SU-DHL-6 (cell line): ENCODE results near the gene SPATA16.

Experiments used
- H2AFZ ChIP-seq: fragments of 200-600 bp; sonication (generic); 2 replicates; pipeline ENCODE4 v1.6.1; 2014; ENCODE audit warnings: low read depth, mild to moderate bottlenecking, moderate library complexity, mixed read lengths, antibody characterized with exemption, low read length; ENCODE audit not compliant: severe bottlenecking
- H3F3A ChIP-seq: fragments of 200-600 bp; shearing (Covaris generic); 2 replicates; pipeline ENCODE4 v1.6.0; 2016; ENCODE audit warnings: antibody characterized with exemption, mild to moderate bottlenecking; ENCODE audit not compliant: insufficient read depth
- H3K27ac ChIP-seq: fragments of 200-600 bp; sonication (generic); 2 replicates; pipeline ENCODE4 v1.5.1; 2016; ENCODE audit warnings: low read depth, mild to moderate bottlenecking, low read length, moderate library complexity, mixed read lengths
- H3K27me3 ChIP-seq: fragments of 200-600 bp; sonication (generic), shearing (Covaris generic); 2 replicates; pipeline ENCODE4 v1.6.0; 2014; ENCODE audit warnings: mild to moderate bottlenecking, low read length
- H3K36me3 ChIP-seq: fragments of 200-600 bp; sonication (generic); 2 replicates; pipeline ENCODE4 v1.6.1; 2014; ENCODE audit warnings: mild to moderate bottlenecking, low read length, mixed read lengths
- H3K4me2 ChIP-seq: fragments of 300-600, 200-600 bp; shearing (Covaris generic), sonication (generic); 2 replicates; pipeline ENCODE4 v1.6.0; 2014; ENCODE audit warnings: low read length, low read depth, mild to moderate bottlenecking; ENCODE audit not compliant: poor library complexity, severe bottlenecking
- H3K4me3 ChIP-seq: fragments of 200-600 bp; sonication (generic); 2 replicates; pipeline ENCODE4 v1.5.1; 2014; ENCODE audit warnings: antibody characterized with exemption, low read length, mild to moderate bottlenecking, mixed read lengths; ENCODE audit not compliant: insufficient read depth, poor library complexity, severe bottlenecking
- H3K79me2 ChIP-seq: fragments of 200-600 bp; sonication (generic); 2 replicates; pipeline ENCODE4 v1.6.1; 2014; ENCODE audit warnings: mild to moderate bottlenecking, low read length, moderate library complexity; ENCODE audit not compliant: insufficient read depth
- H3K9ac ChIP-seq: fragments of 200-600 bp; sonication (generic); 2 replicates; pipeline ENCODE4 v1.7.0; 2014; ENCODE audit warnings: mild to moderate bottlenecking, low read length
- H3K9me2 ChIP-seq: fragments of 200-600 bp; sonication (generic); replicated peaks from 2 replicates; pipeline ENCODE4 v1.6.1; 2014; ENCODE audit warnings: low read length; ENCODE audit not compliant: insufficient read depth
- H3K9me3 ChIP-seq: fragments of 200-600 bp; sonication (generic); 2 replicates; pipeline ENCODE4 v1.6.1; 2014; ENCODE audit warnings: low read length, mixed read lengths; ENCODE audit not compliant: insufficient read depth
- H4K20me1 ChIP-seq: fragments of 200-600 bp; sonication (generic); 2 replicates; pipeline ENCODE4 v1.6.1; 2014; ENCODE audit warnings: low read depth, mild to moderate bottlenecking, antibody characterized with exemption, low read length, moderate library complexity, mixed read lengths
- EZH2phosphoT487 ChIP-seq: fragments of 200-600 bp; sonication (generic), shearing (Covaris generic); conservative IDR thresholded peaks from 2 replicates; pipeline ENCODE4 v1.6.1; 2018; ENCODE audit warnings: mild to moderate bottlenecking, antibody characterized with exemption, low read length, moderate library complexity, mixed read lengths
- TF ChIP-seq, protein P1 (sequence below): fragments of 200-600 bp; sonication (generic); IDR thresholded peaks from one replicate; pipeline ENCODE4 v1.5.1; 2017; ENCODE audit warnings: antibody characterized with exemption, mild to moderate bottlenecking, low read length, moderate library complexity; ENCODE audit not compliant: insufficient read depth, poor library complexity, severe bottlenecking

Gene SPATA16

DNA sequence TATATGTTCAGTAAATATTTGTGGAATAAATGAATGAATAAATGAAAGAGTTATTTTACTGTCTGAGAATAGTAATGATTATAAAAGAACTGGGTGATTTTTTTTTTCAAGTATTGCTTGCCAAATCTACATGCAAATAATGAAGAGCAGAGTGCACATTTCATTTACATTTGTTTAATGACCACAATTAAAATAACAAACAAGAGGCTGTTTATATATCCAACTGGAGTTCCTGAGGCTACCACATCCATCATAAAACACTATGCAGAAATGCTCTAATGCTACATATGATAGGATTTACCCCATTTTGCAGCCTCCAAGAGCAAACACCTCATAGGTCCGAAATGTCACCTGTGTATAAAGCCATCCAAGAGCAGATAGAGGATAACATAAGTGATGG is 266.0 kb downstream of the SPATA16 start:
- no peaks in the 10 kb centered on the region for H3F3A ChIP-seq
- no peak overlapping the region for H3K27ac ChIP-seq
- no peaks in the 10 kb centered on the region for H4K20me1 ChIP-seq
- no peaks in the 10 kb centered on the region for H3K36me3 ChIP-seq
- H3K9me3 ChIP-seq: no peaks in the 10 kb centered on the region
- H3K27me3 ChIP-seq: no peaks in the 10 kb centered on the region
- 0 out of 2 replicates have a peak, but pooled peaks cover 3% of the 10 kb centered on the region for H3K9me2 ChIP-seq
- H3K79me2 ChIP-seq: no peaks in the 10 kb centered on the region
- no peak for TF ChIP-seq EZH2phosphoT487
- TF ChIP-seq, protein P1, sequence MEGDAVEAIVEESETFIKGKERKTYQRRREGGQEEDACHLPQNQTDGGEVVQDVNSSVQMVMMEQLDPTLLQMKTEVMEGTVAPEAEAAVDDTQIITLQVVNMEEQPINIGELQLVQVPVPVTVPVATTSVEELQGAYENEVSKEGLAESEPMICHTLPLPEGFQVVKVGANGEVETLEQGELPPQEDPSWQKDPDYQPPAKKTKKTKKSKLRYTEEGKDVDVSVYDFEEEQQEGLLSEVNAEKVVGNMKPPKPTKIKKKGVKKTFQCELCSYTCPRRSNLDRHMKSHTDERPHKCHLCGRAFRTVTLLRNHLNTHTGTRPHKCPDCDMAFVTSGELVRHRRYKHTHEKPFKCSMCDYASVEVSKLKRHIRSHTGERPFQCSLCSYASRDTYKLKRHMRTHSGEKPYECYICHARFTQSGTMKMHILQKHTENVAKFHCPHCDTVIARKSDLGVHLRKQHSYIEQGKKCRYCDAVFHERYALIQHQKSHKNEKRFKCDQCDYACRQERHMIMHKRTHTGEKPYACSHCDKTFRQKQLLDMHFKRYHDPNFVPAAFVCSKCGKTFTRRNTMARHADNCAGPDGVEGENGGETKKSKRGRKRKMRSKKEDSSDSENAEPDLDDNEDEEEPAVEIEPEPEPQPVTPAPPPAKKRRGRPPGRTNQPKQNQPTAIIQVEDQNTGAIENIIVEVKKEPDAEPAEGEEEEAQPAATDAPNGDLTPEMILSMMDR: no peak
- no peak overlapping the region for H3K4me3 ChIP-seq
- H3K9ac ChIP-seq: no peak overlapping the region
- no peak overlapping the region for H2AFZ ChIP-seq
- no peak overlapping the region for H3K4me2 ChIP-seq

- H2AFZ ChIP-seq: no peak overlapping the region
- no peak overlapping the region for H3K4me3 ChIP-seq
Measured at GRCh38 chr3:172869784-172870518, 271.1 kb downstream of the SPATA16 start.

DNA sequence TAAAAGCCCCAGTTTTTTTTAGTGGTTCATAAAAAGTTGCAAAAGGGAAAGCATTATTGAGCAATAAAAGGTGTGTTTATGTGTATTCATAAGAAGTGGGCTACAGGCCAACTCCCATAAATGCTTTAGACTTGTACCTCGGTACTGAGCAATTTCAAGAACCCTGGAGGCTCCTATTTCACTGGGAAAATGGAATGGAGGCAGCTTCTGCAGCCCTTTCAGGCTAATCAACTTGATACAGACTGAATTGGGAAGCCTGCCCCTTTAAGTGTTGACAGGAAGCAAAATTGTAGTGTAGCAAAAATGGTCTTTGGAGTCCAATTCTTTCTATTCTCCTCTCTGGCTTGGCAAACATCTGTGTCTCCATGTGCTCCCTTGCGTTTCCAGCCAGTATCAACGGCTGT is 271.7 kb downstream of the SPATA16 start:
- H3K4me3 ChIP-seq: no peak overlapping the region
- no peaks in the 10 kb centered on the region for H3K79me2 ChIP-seq
- H4K20me1 ChIP-seq: no peaks in the 10 kb centered on the region
- H3K27me3 ChIP-seq: no peaks in the 10 kb centered on the region
- no peak overlapping the region for H2AFZ ChIP-seq
- TF ChIP-seq EZH2phosphoT487: no peak
- TF ChIP-seq, protein P1: no peak
- H3K9me2 ChIP-seq: no peaks in the 10 kb centered on the region
- H3K4me2 ChIP-seq: no peak overlapping the region
- no peak overlapping the region for H3K9ac ChIP-seq
- no peaks in the 10 kb centered on the region for H3F3A ChIP-seq
- no peak overlapping the region for H3K27ac ChIP-seq
- H3K9me3 ChIP-seq: no peaks in the 10 kb centered on the region
- no peaks in the 10 kb centered on the region for H3K36me3 ChIP-seq

More at GRCh38 chr3:172869784-172870518, 271.1 kb downstream of the SPATA16 start:
- no peaks in the 10 kb centered on the region for H3K9me2 ChIP-seq
- no peaks in the 10 kb centered on the region for H3K9me3 ChIP-seq
- no peak overlapping the region for H3K9ac ChIP-seq
- no peaks in the 10 kb centered on the region for H3K36me3 ChIP-seq
- no peaks in the 10 kb centered on the region for H3K79me2 ChIP-seq
- no peak for TF ChIP-seq EZH2phosphoT487
- TF ChIP-seq, protein P1: no peak
- H3F3A ChIP-seq: no peaks in the 10 kb centered on the region
- H3K27ac ChIP-seq: no peak overlapping the region
- no peak overlapping the region for H3K4me2 ChIP-seq
- H4K20me1 ChIP-seq: no peaks in the 10 kb centered on the region
- no peaks in the 10 kb centered on the region for H3K27me3 ChIP-seq
